LNCAP (cell line): ENCODE measurements around the gene ASCL4.

ENCODE experiments used
- CTCF ChIP-seq: fragments of 450-650 bp; IDR thresholded peaks from 2 replicates; pipeline ENCODE4 v1.5.1; 2017; ENCODE audit warnings: mild to moderate bottlenecking

Gene ASCL4, protein sequence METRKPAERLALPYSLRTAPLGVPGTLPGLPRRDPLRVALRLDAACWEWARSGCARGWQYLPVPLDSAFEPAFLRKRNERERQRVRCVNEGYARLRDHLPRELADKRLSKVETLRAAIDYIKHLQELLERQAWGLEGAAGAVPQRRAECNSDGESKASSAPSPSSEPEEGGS

DNA sequence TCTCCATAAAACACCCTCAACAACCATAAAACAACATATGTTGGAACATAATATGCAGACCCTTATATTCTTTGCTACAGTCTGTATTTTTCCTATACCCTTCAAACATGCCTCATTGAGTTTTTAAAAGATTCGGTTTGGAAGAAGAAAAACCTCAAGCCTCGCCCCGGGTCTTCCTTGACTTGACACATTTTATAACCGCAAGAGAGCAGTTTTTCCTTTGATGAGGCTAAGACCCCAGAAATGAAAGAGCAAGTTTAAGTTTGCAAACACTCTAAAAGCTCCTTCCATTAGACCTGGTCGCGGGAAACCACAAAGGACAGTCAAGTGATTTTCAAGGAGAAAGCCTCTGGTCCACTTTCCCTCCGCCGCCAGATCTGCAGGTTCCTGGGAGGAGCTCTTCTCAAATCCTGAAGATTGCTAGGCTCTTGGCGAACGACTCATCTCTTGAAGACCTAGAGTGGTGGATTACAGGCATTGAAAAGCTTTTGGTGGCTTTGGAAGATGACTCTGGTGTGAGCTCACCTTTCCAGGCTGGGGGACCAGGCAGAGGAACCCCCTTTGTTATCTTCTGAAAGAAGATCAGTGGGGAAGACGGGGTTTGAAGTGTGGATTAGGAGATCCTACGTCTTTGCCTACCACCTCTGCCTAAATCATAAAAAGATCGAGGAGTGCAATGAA, at the start of gene ASCL4:
Gene ASCL4 (plus strand): TSS at position 356 of the 681 bp plus-strand sequence. CDS start 515 bp downstream, outside the sequence.
- no peak for TF ChIP-seq CTCF

- TF ChIP-seq CTCF = no peak
Measured at GRCh38 chr12:107730618-107731341, 43.7 kb upstream of the ASCL4 start.

- TF ChIP-seq CTCF = no peak
Measured at GRCh38 chr12:107731366-107731765, 43.1 kb upstream of the ASCL4 start.

- TF ChIP-seq CTCF = no peak
Measured at GRCh38 chr12:107732365-107732764, 42.1 kb upstream of the ASCL4 start.

DNA sequence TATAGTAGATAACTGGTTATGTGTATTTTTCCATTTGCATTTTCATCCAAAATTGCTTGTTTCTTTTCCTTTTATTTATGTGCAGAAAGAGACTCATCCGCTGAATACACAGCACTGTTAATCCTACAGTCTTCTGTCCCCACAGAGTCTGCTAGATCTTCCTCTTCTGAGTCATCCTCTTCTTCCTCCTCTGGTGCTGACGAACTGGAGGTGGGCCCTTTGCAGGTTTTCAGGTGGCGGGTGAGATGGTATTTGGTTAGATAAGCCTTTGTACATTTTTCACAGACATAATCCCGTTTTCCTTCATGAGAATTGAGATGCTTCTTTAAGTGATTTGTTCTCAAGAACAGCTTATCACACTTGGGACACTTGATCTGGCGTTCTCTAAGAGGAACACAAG, 40.4 kb upstream of the ASCL4 start:
- no peak for TF ChIP-seq CTCF

DNA sequence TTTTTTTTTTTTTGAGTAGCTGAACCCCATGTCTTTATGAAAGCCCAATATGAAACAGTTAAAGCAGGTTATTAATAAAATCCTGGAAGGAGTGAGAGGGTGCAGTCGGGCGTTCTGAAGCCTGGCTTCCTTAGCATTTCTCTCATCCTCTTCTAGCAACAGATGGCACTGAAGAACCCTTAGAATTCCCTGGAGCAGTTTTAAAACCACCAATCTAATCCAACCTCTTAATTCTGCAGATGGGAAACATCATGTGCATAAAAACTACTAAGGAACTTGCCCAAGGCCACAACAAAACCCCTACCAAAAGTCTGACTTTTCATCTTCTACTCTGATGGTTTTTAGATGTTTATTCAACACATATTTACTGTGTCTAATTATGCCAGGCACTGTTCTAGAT, 38.7 kb upstream of the ASCL4 start:
- no peak for TF ChIP-seq CTCF

DNA sequence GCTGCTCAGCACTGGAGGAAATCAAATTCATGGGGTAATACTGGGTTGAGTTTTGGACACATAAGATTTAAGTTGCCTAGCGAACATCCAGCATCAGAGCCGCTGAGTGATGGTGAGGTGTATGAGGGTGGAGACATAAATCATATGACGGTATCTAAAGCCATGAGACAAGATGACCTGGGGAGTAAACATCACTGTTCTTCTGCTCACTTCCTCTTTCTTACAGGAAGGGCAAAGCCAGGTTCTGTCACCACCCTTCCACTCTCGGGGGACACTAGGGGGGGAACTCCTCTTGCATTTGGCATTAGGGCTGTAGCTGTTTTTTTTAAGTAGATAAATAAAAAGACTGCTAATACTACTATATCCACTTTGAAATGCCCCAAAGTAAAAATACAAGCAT, 37.6 kb upstream of the ASCL4 start:
- TF ChIP-seq CTCF = no peak
